PC-9 (cell line): ENCODE data around the gene LINGO3.

Experiments used
- EZH2 ChIP-seq: fragments of 200-600 bp; sonication (generic); IDR thresholded peaks from 2 replicates; pipeline ENCODE4 v1.8.0; 2017; ENCODE audit warnings: antibody characterized with exemption, low read depth
- TF ChIP-seq, protein P1 (sequence below): fragments of 200-600 bp; sonication (generic); conservative IDR thresholded peaks from 2 replicates; pipeline ENCODE4 v1.6.1; 2017; ENCODE audit warnings: mixed run types, antibody characterized with exemption, mild to moderate bottlenecking, moderate library complexity

GRCh38 chr19:2331601-2332246, 23.8 kb upstream of the LINGO3 start:
- TF ChIP-seq, protein P1, sequence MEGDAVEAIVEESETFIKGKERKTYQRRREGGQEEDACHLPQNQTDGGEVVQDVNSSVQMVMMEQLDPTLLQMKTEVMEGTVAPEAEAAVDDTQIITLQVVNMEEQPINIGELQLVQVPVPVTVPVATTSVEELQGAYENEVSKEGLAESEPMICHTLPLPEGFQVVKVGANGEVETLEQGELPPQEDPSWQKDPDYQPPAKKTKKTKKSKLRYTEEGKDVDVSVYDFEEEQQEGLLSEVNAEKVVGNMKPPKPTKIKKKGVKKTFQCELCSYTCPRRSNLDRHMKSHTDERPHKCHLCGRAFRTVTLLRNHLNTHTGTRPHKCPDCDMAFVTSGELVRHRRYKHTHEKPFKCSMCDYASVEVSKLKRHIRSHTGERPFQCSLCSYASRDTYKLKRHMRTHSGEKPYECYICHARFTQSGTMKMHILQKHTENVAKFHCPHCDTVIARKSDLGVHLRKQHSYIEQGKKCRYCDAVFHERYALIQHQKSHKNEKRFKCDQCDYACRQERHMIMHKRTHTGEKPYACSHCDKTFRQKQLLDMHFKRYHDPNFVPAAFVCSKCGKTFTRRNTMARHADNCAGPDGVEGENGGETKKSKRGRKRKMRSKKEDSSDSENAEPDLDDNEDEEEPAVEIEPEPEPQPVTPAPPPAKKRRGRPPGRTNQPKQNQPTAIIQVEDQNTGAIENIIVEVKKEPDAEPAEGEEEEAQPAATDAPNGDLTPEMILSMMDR: no peak
- TF ChIP-seq EZH2: no peak
